COR-L47 (cell line): ENCODE measurements around the gene CEP63.
"Not testable (repeated sequence)": the region's sequence is repeated elsewhere in the genome, so short reads cannot be mapped to it uniquely, and the experiment has no call there.

Experiments
- DNase-seq: peaks from one replicate; lab custom pipeline; 2025; lab: John Stamatoyannopoulos, UW

The CEP63 gene

GRCh38 chr3:134576831-134577230 is 91.0 kb downstream of the CEP63 start:
- no peak for DNase-seq

- DNase-seq, result no peak
Observed at GRCh38 chr3:134579141-134579665, 93.3 kb downstream of the CEP63 start.

- no peak for DNase-seq
Observed at GRCh38 chr3:134590766-134591165, 104.9 kb downstream of the CEP63 start.

- DNase-seq, result no peak
Observed at GRCh38 chr3:134592806-134593205, 106.9 kb downstream of the CEP63 start.

GRCh38 chr3:134594331-134594741 is 108.5 kb downstream of the CEP63 start:
- peak; percentile 75 for DNase-seq

- not testable (repeated sequence) for DNase-seq
Observed at GRCh38 chr3:134594986-134595385, 109.1 kb downstream of the CEP63 start.

GRCh38 chr3:134597390-134597970 is 111.6 kb downstream of the CEP63 start:
- DNase-seq, result peak; percentile 26

- DNase-seq, result no peak
Observed at GRCh38 chr3:134598763-134599545, 113.1 kb downstream of the CEP63 start.

GRCh38 chr3:134600206-134600605 is 114.3 kb downstream of the CEP63 start:
- DNase-seq, result no peak

- peak; percentile 80 for DNase-seq
Observed at GRCh38 chr3:134600685-134601463, 115.0 kb downstream of the CEP63 start.

- peak; percentile 40 for DNase-seq
Observed at GRCh38 chr3:134601539-134602439, 115.9 kb downstream of the CEP63 start.

GRCh38 chr3:134602440-134602814 is 116.6 kb downstream of the CEP63 start:
- DNase-seq, result no peak

GRCh38 chr3:134603480-134603879 is 117.6 kb downstream of the CEP63 start:
- no peak for DNase-seq

- DNase-seq, result no peak
Observed at GRCh38 chr3:134603956-134604355, 118.1 kb downstream of the CEP63 start.

GRCh38 chr3:134605556-134605955 is 119.7 kb downstream of the CEP63 start:
- DNase-seq, result no peak

- no peak for DNase-seq
Observed at GRCh38 chr3:134606033-134607025, 120.5 kb downstream of the CEP63 start.

GRCh38 chr3:134607054-134608022 is 121.5 kb downstream of the CEP63 start:
- no peak for DNase-seq

- no peak for DNase-seq
Observed at GRCh38 chr3:134608023-134608770, 122.3 kb downstream of the CEP63 start.
